GM12801 (cell line): Measurements from ENCODE around the gene TTC24.

ENCODE experiments used
- CTCF ChIP-seq: IDR thresholded peaks from one replicate; pipeline ENCODE4 v1.5.1; 2011; ENCODE audit warnings: control low read depth; ENCODE audit not compliant: insufficient read length; ENCODE audit errors: extremely low read depth

TTC24 gene

GRCh38 chr1:156571261-156571852 is 8.2 kb upstream of the TTC24 start:
- TF ChIP-seq CTCF: no peak

GRCh38 chr1:156571919-156572662 is 7.4 kb upstream of the TTC24 start, which contains the start of gene IQGAP3:
TSS of gene IQGAP3 (minus strand) at chr1:156572565. CDS start at chr1:156572529, 36 bp downstream.
- no peak for TF ChIP-seq CTCF

- no peak for TF ChIP-seq CTCF
These were observed 6.9 kb upstream of the TTC24 start for GRCh38 chr1:156572663-156573018.

GRCh38 chr1:156574039-156574633 is 5.4 kb upstream of the TTC24 start:
- no peak for TF ChIP-seq CTCF

GRCh38 chr1:156577550-156577949 is 2.0 kb upstream of the TTC24 start:
- no peak for TF ChIP-seq CTCF

- TF ChIP-seq CTCF: no peak
These were observed 1.5 kb upstream of the TTC24 start for GRCh38 chr1:156578055-156578454.

GRCh38 chr1:156581661-156582387 is 2.3 kb downstream of the TTC24 start:
- TF ChIP-seq CTCF: no peak
